HTERT RPE-1 (cell line): ENCODE results near the gene OR5T3.
"Not testable (repeated sequence)": the region's sequence is repeated elsewhere in the genome, so short reads cannot be mapped to it uniquely, and the experiment has no call there.

ENCODE experiments used
- in situ Hi-C: fragments of 300-500 bp; cut with MboI; formaldehyde crosslinking; loops from 4 replicates; pipeline ENCODE4 v1.14.3; 2020; ENCODE audit warnings: low sequenced_read_pairs

Gene OR5T3

GRCh38 chr11:56251954-56252353 is at the start of gene OR5T3:
TSS of gene OR5T3 (plus strand) at chr11:56252254. CDS start at chr11:56252254, 0 bp downstream.
- in situ Hi-C loops: no loop called here

- in situ Hi-C loops: no loop called here
These were observed 44.3 kb upstream of the OR5T3 start for GRCh38 chr11:56207790-56208189.

GRCh38 chr11:56214537-56214936 is 37.5 kb upstream of the OR5T3 start:
- in situ Hi-C loops: no loop called here

- in situ Hi-C loops: not testable (repeated sequence)
These were observed 32.3 kb upstream of the OR5T3 start for GRCh38 chr11:56219735-56220134.

GRCh38 chr11:56234155-56234554 is 17.9 kb upstream of the OR5T3 start, which contains the start of gene OR5T2:
TSS of gene OR5T2 (minus strand) at chr11:56234255. CDS start at chr11:56233062, 1,193 bp downstream.
- in situ Hi-C loops: no loop called here

GRCh38 chr11:56271092-56271491 is 19.0 kb downstream of the OR5T3 start:
- in situ Hi-C loops: no loop called here

- in situ Hi-C loops: no loop called here
These were observed 21.8 kb downstream of the OR5T3 start, which contains the start of gene OR5T1 for GRCh38 chr11:56273854-56274253. TSS of gene OR5T1 (plus strand) at chr11:56274154. CDS start at chr11:56275639, 1,485 bp downstream.

GRCh38 chr11:56292154-56292553 is 40.1 kb downstream of the OR5T3 start, which contains the start of gene OR8H1:
TSS of gene OR8H1 (minus strand) at chr11:56292254. CDS start at chr11:56291062, 1,192 bp downstream.
- in situ Hi-C loops: no loop called here

- in situ Hi-C loops: no loop called here
These were observed 44.8 kb downstream of the OR5T3 start for GRCh38 chr11:56296898-56297297.
